DLD1 (cell line): Measurements from ENCODE around the gene CHMP4B.
"Not testable (repeated sequence)": the region's sequence is repeated elsewhere in the genome, so short reads cannot be mapped to it uniquely, and the experiment has no call there.

ENCODE experiments used
- in situ Hi-C: cut with HindIII; loops from 2 replicates; pipeline ENCODE4 v1.10.0; 2017; ENCODE audit warnings: low sequenced_read_pairs

Gene CHMP4B

DNA sequence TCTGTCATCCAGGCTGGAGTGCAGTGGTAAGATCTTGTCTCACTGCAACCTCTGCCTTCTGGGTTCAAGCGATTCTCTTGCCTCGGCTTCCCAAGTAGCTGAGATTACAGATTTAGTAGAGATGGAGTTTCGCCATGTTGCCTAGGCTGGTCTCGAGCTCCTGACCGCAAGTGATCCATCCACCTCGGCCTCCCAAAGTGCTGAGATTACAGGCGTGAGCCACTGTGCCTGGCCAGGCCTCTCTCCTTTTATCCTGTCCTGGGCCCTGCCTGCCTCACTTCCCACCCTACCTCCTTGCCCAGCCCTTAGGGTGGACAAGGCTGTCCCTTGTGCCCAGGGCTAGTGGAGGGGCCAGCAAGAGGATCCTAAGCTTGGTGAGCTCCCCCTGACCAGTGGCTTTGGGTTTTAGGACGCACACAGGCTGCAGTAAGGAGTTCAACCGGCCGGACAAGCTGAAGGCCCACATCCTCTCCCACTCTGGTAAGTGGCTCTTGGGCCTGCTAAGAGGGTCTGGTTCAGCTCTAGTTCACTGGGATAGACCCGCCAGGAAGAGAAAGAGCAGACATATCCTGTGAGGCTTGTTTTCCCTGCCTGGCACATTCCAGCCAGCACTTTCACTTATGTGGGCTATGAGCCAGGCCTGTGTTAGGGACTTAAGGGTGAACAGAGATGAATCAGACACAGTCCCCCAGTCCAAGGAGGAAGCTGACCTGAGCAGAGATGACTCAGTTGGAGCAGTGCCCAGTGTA is 21.9 kb upstream of the CHMP4B start:
- in situ Hi-C loops = no loop called here

DNA sequence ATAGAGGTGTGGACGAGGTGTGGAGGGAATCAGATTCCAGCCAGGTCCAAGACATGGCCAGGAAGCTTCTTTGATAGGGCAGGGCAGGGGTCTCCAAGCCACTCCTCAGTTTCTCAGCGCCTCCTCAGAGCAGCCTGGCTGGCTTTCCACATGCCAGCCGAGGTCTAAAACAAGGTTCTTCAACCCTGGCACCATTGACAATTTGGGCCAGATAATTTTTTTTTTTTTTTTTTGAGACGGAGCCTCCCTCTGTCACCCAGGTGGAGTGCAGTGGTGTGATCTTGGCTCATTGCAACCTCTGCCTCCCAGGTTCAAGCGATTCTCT is 21.3 kb upstream of the CHMP4B start:
- in situ Hi-C loops = no loop called here

DNA sequence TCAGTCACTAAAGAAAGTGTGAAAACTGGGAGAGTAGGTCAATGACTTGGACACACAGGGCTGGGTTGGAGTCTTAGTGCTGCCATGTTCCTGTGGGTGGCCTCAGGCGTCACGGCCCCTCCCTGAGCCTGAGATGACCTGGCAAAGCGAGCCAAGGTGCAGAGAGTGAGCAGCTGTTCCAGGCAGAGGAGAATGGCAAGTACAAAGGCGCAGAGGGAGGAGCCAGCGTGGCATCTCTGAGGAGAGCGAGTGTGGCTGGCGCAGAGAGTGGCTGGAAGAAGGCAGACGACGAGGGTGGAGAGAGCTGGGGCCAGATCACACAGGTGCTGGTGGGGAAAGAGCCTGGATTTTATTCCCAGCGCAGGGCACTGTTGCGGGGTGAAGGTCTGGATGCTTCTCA is 20.6 kb upstream of the CHMP4B start:
- in situ Hi-C loops = no loop called here

DNA sequence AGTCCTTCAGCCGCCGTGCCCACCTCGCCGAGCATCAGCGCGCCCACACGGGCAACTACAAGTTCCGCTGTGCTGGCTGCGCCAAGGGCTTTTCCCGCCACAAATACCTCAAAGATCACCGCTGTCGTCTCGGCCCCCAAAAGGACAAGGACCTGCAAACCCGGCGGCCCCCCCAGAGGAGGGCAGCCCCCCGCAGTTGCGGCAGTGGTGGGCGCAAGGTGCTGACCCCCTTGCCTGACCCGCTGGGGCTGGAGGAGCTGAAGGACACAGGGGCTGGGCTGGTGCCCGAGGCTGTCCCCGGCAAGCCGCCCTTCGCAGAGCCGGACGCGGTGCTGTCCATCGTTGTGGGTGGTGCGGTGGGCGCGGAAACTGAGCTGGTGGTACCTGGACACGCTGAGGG is 20.1 kb upstream of the CHMP4B start:
- in situ Hi-C loops = no loop called here

DNA sequence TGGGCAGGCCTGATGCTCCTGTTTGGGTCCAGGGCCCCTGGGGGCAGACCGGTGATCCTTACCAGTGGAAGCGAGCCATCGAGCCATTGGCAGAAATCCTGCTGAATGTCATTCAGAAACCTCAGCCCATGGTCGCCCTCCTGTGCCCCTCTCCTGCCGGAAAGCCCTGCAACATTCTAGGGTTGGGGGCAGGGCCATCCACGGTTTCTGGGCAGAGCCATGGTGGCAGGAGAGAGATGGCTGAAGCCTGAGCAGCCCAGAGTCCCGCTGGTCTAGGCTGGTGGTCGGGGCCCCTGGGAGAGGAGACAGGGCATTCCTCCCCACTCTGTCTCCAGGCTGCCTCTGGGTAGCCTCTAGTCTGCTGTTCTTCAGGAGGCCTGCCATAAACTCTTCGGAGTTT is 19.6 kb upstream of the CHMP4B start:
- in situ Hi-C loops = no loop called here

DNA sequence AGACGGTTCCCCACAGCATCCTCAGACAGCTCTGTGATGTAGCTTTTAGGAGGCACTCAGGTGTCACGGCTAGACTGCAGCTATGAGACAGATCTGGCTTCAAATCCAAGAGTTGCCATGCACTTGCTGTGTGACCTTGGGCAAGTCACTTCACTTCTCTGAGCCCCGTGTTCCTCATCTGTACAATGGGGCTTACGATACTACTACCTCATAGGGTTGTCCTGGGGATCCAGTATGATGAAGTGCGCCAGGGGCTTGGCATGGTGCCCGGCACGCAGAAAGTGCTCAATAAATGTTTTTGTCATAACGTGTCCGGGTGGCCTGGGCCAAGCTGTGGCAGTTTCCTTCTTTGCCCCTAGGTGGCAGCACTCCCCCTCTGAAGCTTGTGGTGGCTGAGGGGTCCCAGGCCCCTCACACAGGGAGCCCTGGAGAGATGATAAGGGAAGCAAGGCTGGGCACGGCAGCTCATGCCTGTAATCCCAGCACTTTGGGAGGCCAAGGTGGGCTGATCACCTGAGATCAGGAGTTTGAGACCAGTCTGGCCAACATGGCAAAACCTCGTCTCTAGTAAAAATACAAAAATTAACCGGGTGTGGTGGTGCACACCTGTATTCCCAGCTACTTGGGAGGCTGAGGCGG is 19.1 kb upstream of the CHMP4B start:
- in situ Hi-C loops = no loop called here

DNA sequence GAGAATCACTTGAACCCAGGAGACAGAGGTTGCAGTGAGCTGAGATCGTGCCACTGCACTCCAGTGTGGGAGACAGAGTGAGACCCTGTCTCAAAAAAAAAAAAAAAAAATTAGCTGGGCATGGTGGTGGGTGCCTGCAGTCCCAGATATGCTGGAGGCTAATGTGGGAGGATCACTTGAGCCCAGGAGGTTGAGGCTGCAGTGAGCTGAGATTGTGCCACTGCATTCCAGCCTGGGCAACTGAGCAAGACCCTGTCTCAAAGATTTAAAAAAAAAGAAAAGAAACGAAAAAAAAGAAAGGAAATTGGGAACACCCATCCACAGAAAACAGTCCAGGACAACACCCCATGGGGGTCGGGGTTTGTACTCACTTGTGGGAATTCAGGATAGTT is 18.6 kb upstream of the CHMP4B start:
- in situ Hi-C loops = not testable (repeated sequence)

DNA sequence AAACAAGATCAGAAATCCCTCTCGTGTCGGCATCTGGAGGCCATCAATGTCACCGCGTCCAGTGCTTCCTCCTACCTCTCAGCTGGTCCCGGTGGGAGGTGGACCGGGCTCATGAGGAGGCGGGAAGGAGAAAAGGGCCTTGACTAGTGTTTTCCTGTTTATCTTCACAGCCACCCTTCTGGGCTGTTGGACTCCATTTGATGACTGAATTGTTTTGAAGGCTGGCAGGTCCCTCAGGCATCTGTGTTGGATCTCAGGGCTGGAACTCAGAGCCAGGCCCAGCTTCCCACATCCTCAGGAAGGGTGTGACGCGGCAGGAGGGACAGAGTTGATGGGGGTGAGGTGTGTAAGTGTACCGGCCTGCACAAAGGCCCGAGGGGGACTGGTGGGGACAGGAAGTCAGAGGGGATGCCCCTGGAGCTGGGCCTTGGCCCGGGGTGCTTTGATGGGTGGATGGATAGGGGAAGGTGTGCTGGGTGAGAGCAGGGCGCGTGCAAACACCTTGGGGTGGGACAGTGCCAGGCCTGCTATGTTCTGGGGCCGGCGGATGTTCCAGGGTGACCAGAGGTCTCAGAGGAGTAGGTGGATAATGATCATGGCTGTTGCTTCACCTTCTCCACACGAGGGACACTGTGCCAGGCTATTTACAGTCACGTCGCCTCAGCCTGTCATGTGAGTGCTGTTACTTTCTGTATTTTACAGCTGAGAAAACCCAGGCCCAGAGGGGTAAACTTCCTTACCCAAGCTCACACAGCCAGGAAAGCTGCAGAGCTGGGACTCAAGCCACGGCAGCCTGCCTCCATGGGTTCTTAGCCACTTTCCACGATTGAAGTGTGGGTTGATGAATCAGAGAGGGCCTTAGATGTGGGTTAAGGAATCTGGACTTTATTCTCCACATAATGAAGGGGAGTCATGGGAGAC is 17.9 kb upstream of the CHMP4B start:
- in situ Hi-C loops = no loop called here

DNA sequence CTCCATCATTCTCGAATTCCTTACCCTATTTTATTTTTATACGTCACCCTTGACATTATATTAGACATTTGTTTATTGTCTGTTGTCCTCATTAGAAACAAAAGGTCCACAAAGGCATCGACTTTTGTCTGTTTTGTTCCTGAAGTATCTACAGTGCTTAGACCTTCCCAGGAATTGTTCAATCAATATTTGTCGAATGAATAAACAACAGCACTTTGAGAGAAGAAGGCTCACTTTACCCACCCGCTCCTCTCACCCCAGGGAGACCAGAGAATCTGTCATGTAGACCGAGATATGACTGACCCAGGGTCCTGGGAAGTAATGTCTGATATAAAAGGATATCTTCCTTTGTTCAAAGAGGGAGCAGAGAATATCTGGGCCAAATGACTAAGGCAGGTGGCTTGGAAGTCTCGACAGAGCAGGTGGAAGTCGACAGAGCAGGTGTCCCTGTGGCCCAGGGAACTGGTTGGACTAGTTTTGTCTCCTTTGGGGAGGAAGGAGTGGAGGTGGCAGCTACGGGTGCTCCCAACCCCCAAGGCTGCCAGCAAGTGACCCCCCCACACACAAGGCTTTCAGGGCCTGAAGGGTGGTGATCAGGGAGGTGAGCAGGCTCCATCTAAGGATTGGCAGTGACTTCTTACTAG is 14.8 kb upstream of the CHMP4B start:
- in situ Hi-C loops = no loop called here

DNA sequence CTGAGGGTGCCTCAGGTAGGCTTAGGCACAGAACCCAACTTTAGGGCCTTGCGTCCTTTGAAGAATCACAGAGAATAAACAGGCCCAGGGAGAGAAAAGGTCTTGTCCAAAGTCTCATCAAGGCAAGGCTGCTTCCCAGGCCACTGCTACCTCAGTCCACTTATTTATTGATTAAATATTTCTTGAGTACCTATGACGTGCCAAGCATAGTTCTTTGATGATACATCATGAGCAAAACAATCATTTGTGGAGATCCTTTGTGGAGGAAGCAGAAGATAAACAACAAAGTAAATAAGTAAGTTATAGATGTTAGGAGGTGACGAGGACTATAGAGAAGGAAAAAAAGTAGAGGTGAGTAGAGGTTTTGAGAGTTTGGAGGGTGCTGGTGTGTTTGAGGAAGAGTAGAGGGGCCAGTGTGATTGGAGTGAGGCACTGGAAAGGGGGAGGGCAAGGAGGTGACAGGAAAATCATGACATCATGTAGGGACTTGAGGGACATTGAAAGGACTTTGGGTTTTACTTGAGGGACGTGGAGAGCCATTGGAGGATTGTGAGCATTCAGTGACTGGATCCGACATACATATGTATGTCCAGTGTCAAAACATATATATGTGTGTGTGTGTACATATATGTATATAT is 14.1 kb upstream of the CHMP4B start:
- in situ Hi-C loops = no loop called here

DNA sequence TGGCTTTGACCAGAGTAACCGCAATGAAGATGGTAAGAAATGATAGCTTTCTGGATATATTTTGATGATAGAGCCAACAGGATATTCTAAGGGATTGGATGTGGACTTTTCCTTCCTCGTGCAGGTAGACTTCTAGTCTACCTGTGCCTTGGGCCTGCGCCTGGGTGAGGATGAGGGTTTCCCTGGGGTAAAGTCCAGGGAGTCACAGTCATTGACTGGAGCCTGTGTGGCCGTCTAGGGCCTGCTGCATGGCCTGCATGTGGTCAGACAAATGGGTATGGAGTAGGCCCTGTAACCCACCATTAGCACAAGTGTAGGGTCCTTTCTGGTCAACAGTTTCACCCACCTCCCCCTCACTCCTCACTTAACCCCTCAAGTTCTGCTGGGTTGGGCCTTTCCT is 12.7 kb upstream of the CHMP4B start:
- in situ Hi-C loops = no loop called here

DNA sequence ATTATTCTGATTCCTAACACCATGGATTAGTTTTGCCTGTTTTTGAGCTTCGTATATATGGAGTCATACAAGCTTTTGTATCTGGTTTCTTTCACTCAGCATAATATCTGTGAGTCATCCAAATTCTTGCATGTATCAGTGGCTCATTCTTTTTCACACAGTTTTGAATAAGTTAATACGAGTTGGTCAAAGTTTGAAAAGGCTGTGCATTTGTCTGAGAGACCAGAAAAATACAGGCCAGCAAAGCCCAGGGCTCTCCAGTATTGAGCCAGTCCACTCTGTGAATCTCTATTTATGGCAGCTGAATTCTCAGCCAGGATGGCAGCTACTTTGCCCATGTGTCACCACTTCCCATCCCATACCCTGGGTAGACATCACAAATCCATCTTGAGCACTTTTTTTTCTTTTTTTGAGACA is 7.2 kb upstream of the CHMP4B start:
- in situ Hi-C loops = no loop called here

DNA sequence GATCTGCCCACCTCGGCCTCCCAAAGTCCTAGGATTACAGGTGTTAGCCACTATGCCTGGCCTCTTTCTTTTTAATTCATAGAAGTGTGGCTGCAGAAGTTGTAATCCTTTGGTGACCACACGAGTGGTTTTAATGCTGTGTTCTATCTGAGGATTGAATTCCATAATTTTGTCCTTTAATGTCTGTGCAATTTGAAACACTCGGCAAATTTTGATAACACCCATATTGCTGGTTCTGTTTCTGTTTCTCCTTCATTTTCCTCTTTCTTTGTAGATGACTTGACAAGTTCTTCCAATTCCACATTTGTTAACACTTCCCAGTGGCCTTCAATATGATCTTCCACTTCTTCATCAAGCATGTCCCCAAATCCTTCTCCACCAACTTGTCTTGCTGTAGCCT is 2.8 kb upstream of the CHMP4B start:
- in situ Hi-C loops = no loop called here

DNA sequence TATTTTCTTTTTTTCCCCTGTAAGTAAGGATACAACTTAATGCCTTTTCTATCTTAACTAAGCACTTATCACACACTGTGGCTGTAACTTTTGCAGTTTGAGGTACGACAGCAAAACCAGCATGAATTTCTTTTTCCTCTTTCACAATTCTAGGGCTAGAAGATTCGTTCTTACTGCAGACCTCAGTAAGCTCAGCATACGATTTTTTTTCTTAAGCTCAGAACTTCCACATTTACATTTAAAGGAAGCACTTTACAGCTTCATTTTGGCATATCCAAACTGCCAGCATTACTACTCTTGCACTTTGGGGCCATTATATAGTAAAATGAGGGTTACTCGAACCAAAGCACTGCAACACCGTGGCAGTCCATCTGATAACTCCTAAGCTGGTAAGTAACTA is 889 bp upstream of the CHMP4B start:
- in situ Hi-C loops = no loop called here

DNA sequence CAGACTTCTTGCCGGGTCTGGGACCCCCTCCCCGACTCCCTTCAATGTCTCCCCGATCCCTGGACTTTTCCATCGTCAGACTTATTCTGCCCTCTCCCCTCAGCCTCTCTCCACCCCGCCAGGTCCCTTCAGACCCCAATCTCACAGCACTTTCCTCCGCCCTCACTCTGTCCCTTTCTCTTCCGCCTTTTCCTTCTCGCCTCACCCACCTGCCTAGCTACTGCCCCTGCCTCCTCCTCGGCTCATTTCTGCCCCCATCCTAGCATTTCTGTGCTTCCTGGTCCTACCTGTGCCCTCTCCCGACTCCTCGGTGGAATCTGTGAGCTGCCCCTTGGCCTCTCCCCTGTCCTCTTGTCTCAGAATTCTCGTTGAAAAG is 616 bp downstream of the CHMP4B start:
- in situ Hi-C loops = no loop called here

DNA sequence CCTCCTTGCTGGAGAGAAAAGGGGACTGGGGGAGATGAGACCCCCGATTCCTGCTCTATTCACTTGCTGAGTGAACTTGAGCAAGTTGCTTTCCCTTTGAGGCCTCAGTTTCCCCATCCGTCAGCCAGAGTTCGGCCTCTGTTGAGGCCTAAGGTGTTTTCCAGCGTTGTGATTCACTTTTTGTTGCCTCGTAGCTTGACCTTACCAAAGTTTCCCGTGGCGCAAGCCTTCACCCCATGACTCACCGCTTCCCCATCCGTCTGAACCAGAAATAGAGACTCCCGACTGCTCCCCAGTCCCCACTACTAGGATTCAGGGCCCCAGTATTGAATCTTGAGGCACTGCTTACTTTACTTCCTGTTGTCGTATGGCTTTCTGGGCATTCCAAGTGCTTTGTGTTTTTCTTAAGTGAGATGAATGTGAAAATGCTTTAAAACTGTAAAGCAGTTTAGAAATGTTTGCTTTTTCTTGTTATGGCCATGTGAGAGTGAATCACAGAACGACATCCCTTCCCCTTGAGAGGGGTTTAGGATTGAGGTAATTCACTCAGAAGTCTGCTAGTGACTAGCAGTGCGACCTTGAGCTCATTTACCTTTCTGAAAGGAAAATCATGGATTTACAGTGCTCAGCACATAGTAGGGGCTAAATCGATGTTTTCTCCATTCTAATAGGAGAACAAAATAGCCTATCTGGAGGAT is 1.2 kb downstream of the CHMP4B start:
- in situ Hi-C loops = no loop called here

DNA sequence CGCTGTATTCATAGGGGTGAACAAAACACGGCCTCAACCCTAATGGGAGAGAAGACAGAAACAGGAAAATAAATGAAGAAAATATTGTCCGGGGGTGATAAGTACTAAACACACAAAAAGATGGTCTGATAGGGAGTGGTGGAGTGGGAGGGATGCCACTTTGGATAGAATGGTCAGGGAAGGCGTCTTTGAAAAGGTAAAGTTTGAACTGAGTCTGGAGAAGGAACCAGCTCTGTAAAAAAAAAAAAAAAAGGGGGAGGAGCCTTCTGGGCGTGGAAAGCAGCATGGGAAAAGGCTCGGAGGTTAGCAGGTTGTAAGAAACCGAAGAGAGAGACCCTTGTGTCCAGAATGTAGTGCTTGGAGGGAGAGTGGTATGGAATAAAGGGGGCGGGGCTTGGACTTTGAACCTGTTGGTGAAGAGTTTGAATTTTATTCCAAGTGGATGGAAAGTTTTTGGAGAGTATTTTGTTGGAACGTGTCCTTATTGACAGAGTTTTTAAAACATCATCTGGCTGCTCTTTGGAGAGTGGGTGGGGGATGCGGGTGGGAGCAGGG is 1.8 kb downstream of the CHMP4B start:
- in situ Hi-C loops = no loop called here

DNA sequence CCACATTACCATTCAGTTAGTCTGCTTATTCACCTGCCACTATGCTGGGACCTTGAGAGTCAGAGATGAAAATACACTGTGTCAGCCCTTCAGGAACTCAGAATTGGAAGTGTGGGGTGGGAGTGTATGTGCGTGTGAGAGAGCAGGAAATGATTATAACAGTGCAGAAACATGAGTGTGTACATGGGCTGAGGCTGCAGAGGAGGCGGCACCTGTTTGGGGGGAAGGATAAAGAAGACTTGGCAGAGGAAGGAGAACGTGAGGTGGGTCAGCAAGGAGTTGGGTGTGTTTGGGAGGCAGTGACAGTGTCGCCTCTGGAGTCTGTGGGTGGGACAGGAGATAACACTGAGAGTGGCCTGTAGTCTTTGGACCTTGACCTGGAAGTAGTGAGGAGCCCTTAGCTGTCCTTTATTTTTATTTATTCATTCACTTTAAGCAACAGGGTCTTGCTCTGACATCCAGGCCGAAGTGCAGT is 3.1 kb downstream of the CHMP4B start:
- in situ Hi-C loops = no loop called here

DNA sequence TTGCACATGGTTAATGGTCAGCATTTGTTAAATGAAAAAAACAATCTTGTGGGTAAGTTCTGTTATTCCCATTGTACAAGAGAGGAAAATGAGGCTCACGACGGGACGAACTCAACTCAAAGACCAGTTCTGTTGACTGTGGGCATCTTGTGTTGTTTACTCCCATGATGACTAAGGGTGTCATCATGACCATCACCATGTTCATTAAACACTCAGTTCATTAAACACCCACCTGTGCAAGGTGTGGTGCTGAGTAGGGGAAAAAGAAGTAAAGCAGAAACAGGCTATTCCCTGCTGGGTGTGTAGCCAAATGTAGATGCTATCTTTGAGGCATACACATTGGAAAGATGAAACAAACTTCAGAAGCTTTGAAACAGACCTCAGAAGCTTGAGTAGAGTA is 4.5 kb downstream of the CHMP4B start:
- in situ Hi-C loops = no loop called here

DNA sequence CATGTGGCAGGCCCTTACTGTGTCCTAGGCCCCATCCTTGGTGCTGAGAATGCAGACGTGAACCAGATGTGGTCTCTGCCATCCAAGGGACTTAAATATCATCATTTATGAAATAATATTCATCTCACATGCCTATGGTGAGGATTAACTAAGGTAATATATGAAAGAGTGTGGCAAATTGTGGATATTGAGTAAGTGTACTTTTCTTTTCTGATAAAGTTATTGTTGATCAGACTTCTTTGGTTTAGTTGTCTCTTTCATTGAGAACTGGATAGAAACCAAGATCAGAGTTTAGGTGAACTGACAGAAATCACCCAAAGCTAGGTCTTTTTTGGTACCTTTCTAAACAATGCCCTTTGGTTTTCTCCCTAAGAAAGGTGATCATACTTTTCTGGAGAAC is 5.0 kb downstream of the CHMP4B start:
- in situ Hi-C loops = no loop called here
